Nephron progenitor cell (in vitro differentiated cells): Measurements from ENCODE around the gene GATAD2A.
A peak's percentile ranks its signal among the peaks of the same experiment; 100 is the strongest.

Experiments used
- DNase-seq: peaks from one replicate; pipeline ENCODE4 v3.0.0; 2021
- H3K27ac Mint-ChIP-seq: 2 replicates; pipeline ENCODE4 v1.8.0; 2021; ENCODE audit warnings: mild to moderate bottlenecking, moderate library complexity, mixed read lengths
- H3K27me3 Mint-ChIP-seq: 2 replicates; pipeline ENCODE4 v1.8.0; 2021; ENCODE audit warnings: mild to moderate bottlenecking, low read depth, mixed read lengths; ENCODE audit not compliant: poor library complexity
- H3K36me3 Mint-ChIP-seq: 2 replicates; pipeline ENCODE4 v1.8.0; 2021; ENCODE audit warnings: low read depth, mixed read lengths
- H3K4me1 Mint-ChIP-seq: 2 replicates; pipeline ENCODE4 v1.8.0; 2021; ENCODE audit warnings: mixed read lengths
- H3K4me3 Mint-ChIP-seq: 2 replicates; pipeline ENCODE4 v1.8.0; 2021; ENCODE audit warnings: mild to moderate bottlenecking, moderate library complexity, mixed read lengths
- H3K9me3 Mint-ChIP-seq: 2 replicates; pipeline ENCODE4 v1.8.0; 2021; ENCODE audit warnings: mild to moderate bottlenecking, moderate library complexity, mixed read lengths
- CTCF ChIP-seq: fragments of 200-600 bp; sonication (generic); IDR thresholded peaks from 2 replicates; pipeline ENCODE4 v1.5.0; 2021; ENCODE audit warnings: antibody characterized with exemption

GATAD2A gene

GRCh38 chr19:19489804-19490204, 84.3 kb downstream of the GATAD2A start:
- Mint-ChIP-seq H3K27me3 (no peaks in the 10 kb centered on the region), H3K27ac (peak overlapping the region; percentile 99), H3K36me3 (peaks cover 3% of the 10 kb centered on the region), H3K4me3 (peak overlapping the region; percentile 61), H3K9me3 (no peaks in the 10 kb centered on the region), H3K4me1 (peaks cover 58% of the 10 kb centered on the region)
- TF ChIP-seq CTCF = no peak
- no peak for DNase-seq

- peak; percentile 81 for TF ChIP-seq CTCF
- Mint-ChIP-seq H3K36me3 (peaks cover 6% of the 10 kb centered on the region), H3K4me1 (peaks cover 52% of the 10 kb centered on the region), H3K4me3 (no peak overlapping the region), H3K27ac (peak overlapping the region; percentile 99), H3K9me3 (no peaks in the 10 kb centered on the region), H3K27me3 (no peaks in the 10 kb centered on the region)
- peak; percentile 82 for DNase-seq
Measured at GRCh38 chr19:19490214-19490968, 84.9 kb downstream of the GATAD2A start.

- peaks cover 41% of the 10 kb centered on the region for H3K4me1 Mint-ChIP-seq
- no peak for TF ChIP-seq CTCF
- no peak overlapping the region for H3K4me3 Mint-ChIP-seq
- no peaks in the 10 kb centered on the region for H3K27me3 Mint-ChIP-seq
- no peak for DNase-seq
- no peak overlapping the region for H3K27ac Mint-ChIP-seq
- no peaks in the 10 kb centered on the region for H3K9me3 Mint-ChIP-seq
- H3K36me3 Mint-ChIP-seq = peaks cover 6% of the 10 kb centered on the region
Measured at GRCh38 chr19:19491321-19492025, 86.0 kb downstream of the GATAD2A start.

- no peak for TF ChIP-seq CTCF
- Mint-ChIP-seq H3K36me3 (peaks cover 12% of the 10 kb centered on the region), H3K4me1 (peaks cover 35% of the 10 kb centered on the region), H3K27me3 (peaks cover 2% of the 10 kb centered on the region), H3K27ac (peak overlapping the region; percentile 48), H3K4me3 (no peak overlapping the region), H3K9me3 (no peaks in the 10 kb centered on the region)
- DNase-seq = no peak
Measured at GRCh38 chr19:19492026-19492610, 86.6 kb downstream of the GATAD2A start.

- TF ChIP-seq CTCF = no peak
- DNase-seq = no peak
- no peaks in the 10 kb centered on the region for H3K9me3 Mint-ChIP-seq
- H3K4me1 Mint-ChIP-seq = peaks cover 16% of the 10 kb centered on the region
- H3K36me3 Mint-ChIP-seq = peaks cover 15% of the 10 kb centered on the region
- H3K27me3 Mint-ChIP-seq = peaks cover 2% of the 10 kb centered on the region
- H3K4me3 Mint-ChIP-seq = no peak overlapping the region
- no peak overlapping the region for H3K27ac Mint-ChIP-seq
Measured at GRCh38 chr19:19493841-19494546, 88.5 kb downstream of the GATAD2A start.
